Middle frontal gyrus (tissue), 1 donor: Measurements from ENCODE around the gene OSR1.
A peak's percentile ranks its signal among the peaks of the same experiment; 100 is the strongest.
"Not testable (repeated sequence)": the region's sequence is repeated elsewhere in the genome, so short reads cannot be mapped to it uniquely, and the experiment has no call there.

Source experiments
- DNase-seq: peaks from one replicate; pipeline ENCODE4 v3.0.0-alpha.2; 2015; ENCODE audit warnings: low spot score; ENCODE audit errors: extremely low spot score

OSR1 gene

GRCh38 chr2:19358242-19359020 lies at the start of gene OSR1:
TSS of gene OSR1 (minus strand) at chr2:19358623. CDS start at chr2:19353805, 4,818 bp downstream.
- no peak for DNase-seq

- no peak for DNase-seq
Measured at GRCh38 chr2:19403785-19404184, 45.4 kb upstream of the OSR1 start.

- no peak for DNase-seq
Measured at GRCh38 chr2:19392191-19392590, 33.8 kb upstream of the OSR1 start.

GRCh38 chr2:19389469-19389868 lies 31.0 kb upstream of the OSR1 start:
- DNase-seq, result not testable (repeated sequence)

GRCh38 chr2:19380532-19380931 lies 22.1 kb upstream of the OSR1 start:
- DNase-seq, result no peak

GRCh38 chr2:19378939-19379338 lies 20.5 kb upstream of the OSR1 start:
- DNase-seq, result no peak

- DNase-seq, result no peak
Measured at GRCh38 chr2:19377717-19378116, 19.3 kb upstream of the OSR1 start.

- DNase-seq, result no peak
Measured at GRCh38 chr2:19373352-19373751, 14.9 kb upstream of the OSR1 start.

GRCh38 chr2:19371996-19372582 lies 13.7 kb upstream of the OSR1 start:
- no peak for DNase-seq

- no peak for DNase-seq
Measured at GRCh38 chr2:19369341-19369955, 11.0 kb upstream of the OSR1 start.

GRCh38 chr2:19368760-19369159 lies 10.3 kb upstream of the OSR1 start:
- no peak for DNase-seq

GRCh38 chr2:19367326-19367725 lies 8.9 kb upstream of the OSR1 start:
- no peak for DNase-seq

GRCh38 chr2:19365126-19365525 lies 6.7 kb upstream of the OSR1 start:
- DNase-seq, result no peak

GRCh38 chr2:19364014-19364413 lies 5.6 kb upstream of the OSR1 start:
- DNase-seq, result no peak

- DNase-seq, result no peak
Measured at GRCh38 chr2:19363474-19363778, 5.0 kb upstream of the OSR1 start.

GRCh38 chr2:19362755-19363473 lies 4.5 kb upstream of the OSR1 start:
- DNase-seq, result peak; percentile 36

- DNase-seq, result no peak
Measured at GRCh38 chr2:19362094-19362754, 3.8 kb upstream of the OSR1 start.

GRCh38 chr2:19361325-19361990 lies 3.0 kb upstream of the OSR1 start:
- DNase-seq, result no peak

GRCh38 chr2:19360966-19361321 lies 2.5 kb upstream of the OSR1 start:
- no peak for DNase-seq

- DNase-seq, result no peak
Measured at GRCh38 chr2:19360266-19360965, 2.0 kb upstream of the OSR1 start.

- DNase-seq, result no peak
Measured at GRCh38 chr2:19359456-19359855, 1.0 kb upstream of the OSR1 start.
